GM19372 (cell line): Measurements from ENCODE around the gene CDH3.

Experiments
- ATAC-seq: cut with Tn5 transposase; IDR thresholded peaks from one replicate; pipeline ENCODE4 v1.9.1; 2021; ENCODE audit warnings: mild to moderate bottlenecking, low read depth, moderate library complexity; ENCODE audit not compliant: unreplicated experiment

The CDH3 gene

DNA sequence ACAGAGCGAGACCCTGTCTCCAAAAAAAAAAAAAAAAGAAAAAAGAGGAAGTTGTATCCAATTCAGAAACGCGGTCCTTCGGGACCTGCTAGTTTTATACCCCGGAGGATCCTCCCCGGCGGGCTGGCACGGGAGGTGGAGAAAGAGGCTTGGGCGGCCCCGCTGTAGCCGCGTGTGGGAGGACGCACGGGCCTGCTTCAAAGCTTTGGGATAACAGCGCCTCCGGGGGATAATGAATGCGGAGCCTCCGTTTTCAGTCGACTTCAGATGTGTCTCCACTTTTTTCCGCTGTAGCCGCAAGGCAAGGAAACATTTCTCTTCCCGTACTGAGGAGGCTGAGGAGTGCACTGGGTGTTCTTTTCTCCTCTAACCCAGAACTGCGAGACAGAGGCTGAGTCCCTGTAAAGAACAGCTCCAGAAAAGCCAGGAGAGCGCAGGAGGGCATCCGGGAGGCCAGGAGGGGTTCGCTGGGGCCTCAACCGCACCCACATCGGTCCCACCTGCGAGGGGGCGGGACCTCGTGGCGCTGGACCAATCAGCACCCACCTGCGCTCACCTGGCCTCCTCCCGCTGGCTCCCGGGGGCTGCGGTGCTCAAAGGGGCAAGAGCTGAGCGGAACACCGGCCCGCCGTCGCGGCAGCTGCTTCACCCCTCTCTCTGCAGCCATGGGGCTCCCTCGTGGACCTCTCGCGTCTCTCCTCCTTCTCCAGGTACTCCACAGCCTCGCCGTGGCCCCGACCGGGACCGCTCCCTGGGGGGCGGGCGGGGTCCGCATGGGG, at the start of gene CDH3:
TSS of gene CDH3 (plus strand) at position 596 of the 779 bp plus-strand sequence. CDS start at position 666, 70 bp downstream.
- ATAC-seq: no peak

DNA sequence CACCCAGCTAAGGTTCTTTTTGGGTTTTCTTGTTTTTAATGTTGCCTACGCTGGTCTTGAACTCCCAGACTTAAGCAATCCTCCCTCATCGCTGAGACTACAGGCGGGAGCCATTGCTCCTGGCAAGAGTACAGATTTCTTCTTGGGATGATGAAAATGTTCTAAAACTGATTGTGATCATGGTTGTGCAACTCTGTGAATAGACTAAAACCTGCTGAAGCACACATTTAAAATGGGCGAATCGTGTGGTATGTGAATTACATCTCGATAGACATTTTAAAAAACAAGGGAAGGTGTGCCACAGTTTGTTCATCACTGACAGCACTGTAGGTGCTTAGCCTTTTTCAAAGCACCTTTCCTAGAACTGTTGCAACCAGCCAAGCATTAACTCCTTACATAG, 48.8 kb upstream of the CDH3 start:
- no peak for ATAC-seq

DNA sequence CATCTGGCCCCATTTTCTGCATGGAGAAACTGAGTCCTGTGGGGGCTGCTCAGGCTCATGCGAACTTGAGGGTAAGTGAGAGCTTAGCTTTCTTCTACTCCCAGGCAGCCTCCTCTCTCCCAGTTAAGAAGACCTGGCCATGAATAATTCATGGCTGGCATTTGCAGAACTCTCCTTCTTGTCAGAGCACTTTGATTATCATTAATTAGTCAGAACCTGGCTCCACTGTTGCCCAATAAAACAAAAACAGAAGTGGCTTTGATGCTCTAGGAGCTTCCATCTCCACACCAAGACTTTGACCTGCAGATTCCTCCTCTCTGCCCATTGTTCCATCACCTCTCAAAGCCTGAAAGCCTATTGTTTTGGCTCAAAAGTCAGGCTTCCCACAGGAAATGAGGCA, 45.5 kb upstream of the CDH3 start:
- ATAC-seq: no peak

DNA sequence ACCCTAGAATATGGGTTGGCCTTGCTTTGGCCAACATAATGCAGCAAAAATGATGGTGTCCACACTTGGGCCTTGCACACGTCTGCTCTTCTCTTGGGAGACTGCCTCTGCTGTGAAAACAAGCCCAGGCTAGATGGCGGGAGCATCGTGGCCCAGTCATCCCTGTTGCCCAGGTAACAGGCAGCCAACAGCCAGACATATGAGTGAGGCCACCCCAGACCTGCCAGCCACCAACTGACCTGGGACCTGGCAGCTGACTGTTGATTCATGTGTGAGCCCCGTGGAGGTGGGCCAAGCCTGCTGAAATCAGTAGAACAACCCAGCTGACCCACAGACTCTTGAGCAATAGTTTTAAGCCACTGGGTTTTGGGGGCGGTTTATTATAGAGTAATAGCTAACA, 39.4 kb upstream of the CDH3 start:
- no peak for ATAC-seq

DNA sequence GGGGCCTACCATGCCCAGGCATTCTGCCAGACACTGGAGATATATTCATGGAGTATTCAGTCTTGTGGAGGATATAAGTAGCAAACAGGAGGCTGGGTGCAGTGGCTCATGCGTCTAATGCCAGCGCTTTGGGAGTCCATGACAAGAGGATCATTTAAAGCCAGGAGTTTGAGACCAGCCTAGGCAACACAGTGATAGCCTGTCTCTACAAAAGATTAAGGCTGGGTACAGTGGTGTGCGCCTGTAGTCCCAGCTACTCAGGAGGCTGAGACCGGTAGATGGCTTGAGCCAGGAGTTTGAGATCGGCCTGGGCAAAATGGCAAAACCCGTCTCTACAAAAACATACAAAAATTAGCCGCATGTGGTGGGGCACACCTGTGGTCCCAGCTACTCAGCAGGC, 37.7 kb upstream of the CDH3 start:
- no peak for ATAC-seq

DNA sequence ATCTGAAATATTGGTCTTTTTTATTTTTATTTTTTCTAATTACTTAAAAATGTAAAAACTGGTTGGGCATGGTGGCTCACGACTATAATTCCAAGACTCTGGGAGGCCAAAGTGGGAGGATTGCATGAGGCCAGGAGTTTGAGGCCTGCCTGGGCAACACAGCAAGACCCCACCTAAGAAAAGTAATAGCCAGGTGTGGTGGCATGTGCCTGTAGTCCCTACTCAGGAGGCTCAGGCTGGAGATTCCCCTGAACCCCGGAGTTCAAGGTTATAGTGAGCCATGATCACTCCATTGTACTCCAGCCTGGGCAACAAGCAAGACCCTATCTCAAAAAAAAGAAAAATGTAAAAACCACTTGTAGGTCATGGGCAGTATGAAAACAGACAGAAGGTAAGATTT, 36.8 kb upstream of the CDH3 start:
- no peak for ATAC-seq

DNA sequence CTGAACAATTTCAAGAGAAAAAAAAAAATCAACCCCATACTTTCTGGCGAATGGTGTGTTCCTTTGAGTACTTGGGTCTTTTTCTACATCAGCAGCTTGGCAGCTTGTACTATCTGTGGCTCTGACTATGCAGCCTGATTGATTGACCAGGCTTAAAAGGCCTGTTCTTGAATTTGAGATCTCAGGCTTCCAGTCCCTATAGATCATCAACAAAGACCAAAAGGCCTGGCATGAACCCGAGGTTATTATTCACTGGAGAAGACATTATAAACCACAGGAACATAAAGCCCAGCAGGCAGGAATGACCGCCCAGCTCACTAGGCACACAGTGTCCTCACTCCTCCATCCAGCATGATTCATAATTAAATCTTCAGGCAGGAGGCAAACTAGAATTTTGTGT, 32.1 kb upstream of the CDH3 start:
- ATAC-seq: no peak

DNA sequence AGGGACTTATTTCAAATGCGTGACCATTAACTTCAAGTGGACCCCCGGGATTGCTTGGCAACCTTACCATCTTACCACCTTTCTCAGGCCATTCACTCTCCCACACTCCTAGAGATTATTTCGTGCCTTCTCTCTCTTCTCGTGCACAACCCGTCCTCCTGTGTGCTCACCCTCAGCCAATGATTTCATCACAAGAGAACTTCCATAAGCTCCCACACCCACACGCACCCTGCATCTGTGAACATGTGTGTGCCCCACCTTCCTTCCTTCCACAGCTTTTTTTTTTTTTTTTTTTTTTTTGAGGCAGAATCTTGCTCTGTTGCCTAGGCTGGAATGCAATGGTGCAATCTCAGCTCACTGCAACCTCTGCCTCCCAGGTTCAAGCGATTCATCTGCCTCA, 27.4 kb upstream of the CDH3 start:
- ATAC-seq: no peak

DNA sequence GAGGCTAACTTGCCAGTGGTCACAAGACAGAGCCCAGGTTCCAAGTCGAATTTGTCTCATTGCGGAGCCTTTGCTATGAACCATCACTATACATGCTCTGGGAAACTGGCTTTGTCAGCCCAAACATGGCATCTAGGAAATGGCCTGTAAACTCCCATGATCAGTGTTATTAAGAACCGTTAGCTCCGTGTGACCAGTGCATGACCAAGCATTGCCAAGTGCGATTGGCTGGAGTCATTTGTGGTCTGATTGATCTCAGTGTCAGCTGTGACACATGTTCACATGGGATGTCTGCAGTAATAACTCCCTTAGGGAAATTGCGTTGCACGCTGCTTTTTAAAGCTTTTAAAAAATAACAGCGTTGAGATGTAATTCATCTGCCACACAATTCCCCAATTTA, 18.6 kb upstream of the CDH3 start:
- ATAC-seq: no peak

DNA sequence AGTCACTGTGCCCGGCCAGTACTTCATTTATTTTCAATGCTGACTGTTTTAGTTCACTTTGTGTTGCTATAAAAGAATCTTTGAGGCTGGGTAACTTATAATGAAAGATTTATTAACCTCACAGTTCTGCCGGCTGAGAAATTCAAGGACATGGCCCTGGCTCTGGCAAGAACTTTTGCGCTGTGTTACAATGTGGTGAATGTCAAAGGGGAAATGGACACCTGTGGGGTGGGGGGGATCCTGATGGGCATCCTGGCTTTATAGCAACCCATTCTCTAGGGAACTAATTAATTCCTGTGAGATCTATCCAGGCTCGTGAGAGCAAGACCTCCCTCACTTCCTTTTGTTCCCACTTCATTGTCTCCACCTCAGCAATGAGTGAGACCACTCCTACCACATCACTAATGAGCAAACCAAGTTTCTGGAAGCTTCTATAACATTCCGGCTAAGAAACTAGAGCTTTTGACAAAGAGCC, 17.1 kb upstream of the CDH3 start:
- ATAC-seq: no peak

DNA sequence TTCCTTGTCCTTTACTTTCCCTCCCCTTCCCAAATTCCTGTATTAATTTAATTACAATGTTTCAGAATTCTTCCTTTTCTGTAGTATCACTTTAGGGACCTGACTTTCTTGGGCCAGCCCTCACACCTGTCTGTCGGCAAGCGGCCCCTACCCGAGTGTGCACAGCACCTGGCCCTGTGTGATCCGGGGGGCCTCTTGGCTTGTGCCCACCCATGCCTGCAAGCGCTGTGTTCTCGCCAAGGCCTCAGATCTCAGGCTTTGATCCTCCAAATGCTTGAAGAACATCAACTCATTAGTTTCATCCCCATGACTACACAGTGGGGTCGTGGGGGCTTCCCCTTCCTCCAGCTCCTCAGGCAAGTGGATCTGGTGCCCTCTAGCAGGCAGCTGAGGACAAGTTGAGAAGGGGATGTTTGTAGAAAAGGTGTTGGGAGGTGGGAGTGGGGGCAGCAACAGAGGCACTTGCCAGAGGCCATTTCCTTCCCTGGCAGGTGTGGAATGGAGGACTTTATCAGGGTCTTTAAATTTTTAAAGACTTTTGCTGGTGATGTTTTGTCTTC, 15.7 kb upstream of the CDH3 start:
- no peak for ATAC-seq

DNA sequence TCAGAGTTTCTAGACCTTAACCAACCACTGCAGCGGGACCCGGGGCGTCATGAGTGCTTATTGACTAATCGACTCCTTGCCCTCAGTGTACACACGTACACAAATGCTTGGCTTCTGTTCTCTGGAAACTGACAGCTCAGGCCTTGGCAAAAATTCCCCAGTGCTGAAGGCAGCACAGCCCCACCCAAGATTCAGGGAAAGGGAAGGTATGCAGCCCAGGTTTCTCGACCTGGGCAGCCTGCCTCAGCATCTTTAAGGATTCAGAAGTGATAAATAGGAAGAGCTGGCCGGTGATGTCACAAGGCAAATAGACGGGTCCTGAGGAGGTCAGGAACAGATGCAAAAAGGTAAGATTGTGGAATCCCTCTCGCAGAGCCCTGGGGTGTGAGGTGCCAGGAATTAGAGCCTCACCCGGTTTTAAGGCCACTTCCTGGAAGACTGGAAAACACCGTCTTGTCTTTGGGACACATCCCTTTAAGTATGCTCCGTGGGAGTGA, 9.0 kb upstream of the CDH3 start:
- no peak for ATAC-seq

DNA sequence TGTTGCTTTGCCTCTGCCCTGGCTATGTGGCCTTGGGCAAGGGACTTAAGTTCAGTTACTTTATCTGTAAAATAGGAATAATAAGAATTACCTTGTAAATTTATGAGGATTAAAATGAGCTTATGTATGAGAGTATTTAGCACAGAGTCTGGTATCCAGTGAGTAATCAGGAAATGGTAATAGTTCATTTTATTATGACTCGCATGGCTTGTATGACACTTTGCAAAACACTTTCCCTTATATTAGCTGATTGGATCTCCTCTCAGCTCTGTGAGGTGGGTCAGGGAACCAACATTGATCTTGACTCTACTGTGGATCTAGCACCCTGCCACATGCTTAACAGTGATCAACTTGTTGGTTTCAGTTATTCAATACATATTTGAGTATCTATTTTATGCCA, 8.3 kb upstream of the CDH3 start:
- no peak for ATAC-seq

DNA sequence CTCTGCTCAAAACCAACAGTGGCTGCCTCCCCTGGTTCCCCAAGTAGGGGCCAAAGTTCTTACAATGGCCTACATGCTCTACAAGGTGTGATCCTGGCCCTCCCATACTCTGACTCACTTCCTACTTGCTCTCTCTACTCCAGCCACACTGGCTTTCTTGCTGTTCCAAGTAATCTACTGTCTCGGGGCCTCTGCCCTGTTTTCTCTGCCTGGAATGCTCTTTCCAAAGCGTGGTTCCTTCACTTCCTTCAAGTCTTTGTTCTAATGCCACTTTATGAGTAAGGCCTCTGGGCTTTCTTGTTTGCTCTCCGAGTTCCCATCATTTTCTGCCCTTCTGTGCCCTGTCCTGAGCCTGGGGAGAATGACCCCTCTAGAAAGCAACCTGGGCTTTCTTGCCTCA, 4.1 kb upstream of the CDH3 start:
- no peak for ATAC-seq

DNA sequence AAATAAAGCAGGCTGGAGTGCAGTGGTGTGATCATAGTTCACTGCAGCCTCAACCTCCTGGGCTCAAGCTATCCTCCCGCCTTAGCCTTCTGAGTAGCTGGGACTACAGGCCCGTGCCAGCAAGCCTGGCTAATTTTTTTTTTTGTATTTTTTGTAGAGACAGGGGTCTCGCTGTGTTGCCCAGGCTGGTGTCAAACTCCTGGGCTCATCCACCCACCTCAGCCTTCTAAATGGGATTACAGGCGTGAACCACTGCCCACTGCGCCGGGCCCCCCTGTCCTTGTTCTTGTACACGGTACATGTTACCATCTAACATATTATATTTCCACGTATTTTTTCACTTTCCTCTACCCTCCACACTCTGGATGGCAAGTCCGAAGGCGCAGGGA, 3.1 kb upstream of the CDH3 start:
- no peak for ATAC-seq

DNA sequence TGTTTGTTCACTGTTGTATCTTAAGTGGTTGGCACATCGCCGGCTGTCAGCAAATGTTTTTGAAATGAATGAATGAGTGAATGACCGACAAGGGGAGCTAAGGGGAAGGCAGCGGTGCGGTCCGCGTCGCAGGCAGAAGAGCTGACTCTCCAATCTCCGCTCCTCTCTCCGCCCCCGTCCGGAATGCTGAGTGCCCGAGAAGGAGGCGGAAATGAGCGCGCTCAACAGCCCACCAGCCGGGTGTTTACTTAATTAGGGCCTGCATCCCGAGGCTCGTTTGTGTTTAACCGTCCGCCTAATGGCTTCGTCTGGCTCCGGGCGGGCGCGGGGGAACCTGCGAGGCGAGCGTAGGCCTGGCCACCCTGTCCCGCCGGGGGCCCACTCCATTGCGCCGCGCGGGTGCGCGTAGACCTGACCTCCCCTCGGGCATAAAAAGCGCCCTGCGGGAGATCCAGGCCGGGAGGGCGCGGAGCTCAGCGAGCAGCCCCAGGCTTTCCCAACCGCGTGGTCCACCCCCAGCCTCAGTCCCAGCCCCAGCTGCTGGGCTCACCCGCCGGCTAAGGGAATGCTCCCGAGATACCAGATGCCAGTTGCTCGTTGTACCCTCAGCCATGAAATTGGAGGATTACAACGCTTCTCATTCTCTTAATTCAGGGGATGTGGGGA, 2.5 kb upstream of the CDH3 start:
- no peak for ATAC-seq

DNA sequence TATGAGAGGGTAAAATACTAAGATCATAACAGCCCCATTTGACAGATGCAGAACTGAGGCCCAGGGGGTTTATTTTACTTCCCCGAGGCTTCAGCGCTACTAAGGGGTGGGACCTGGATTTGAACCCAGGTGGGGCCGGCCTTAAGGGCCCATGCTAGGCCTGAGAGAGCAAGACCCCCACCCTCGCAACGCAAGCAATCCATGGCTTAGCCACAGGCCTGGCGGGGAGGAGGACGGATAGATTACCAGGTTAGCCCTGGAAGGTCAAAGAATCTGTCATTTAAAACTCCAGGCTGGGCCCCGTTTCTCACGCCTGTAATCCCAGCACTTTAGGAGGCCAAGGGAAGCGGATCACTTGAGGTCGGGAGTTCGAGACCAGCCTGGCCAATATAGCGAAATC, 1.9 kb upstream of the CDH3 start:
- ATAC-seq: no peak

DNA sequence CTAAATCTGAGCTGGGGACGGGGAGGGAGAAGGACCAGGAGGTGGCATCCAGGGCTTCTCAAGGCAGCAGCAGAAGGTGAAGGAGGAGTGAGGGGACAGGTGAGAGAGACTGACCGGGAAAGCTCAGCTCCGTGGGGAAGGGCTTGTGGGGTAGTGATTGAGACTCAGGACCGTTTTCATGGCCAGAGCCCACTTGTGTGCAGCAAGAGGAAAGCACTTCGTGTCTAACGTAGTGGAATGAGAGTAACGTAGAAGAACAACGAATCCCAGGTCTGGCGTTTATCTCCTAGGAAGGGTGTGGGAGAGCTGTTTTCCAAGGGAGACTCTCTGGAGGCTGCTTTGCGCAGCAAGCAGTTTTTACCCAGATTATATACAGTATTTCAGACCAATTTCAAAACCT, 1.3 kb upstream of the CDH3 start:
- no peak for ATAC-seq

DNA sequence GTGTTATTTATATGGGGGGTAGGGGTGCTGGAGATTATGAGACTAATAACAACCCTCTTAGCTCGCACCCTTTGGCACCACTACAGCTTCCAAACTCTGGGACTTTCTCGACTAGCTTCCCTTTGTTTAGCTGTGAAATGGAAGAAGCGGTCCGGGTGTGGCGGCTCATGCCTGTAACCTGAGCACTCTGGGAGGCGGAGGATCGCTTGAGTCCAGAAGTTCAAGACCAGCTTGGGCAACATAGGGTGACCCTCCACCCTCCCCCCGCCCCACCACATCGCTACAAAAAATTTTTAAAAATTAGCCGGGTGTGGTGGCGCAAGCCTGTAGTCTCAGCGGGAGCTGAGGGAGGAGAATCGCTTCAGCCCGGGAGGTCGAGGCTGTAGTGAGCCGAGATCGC, 814 bp upstream of the CDH3 start:
- ATAC-seq: no peak

DNA sequence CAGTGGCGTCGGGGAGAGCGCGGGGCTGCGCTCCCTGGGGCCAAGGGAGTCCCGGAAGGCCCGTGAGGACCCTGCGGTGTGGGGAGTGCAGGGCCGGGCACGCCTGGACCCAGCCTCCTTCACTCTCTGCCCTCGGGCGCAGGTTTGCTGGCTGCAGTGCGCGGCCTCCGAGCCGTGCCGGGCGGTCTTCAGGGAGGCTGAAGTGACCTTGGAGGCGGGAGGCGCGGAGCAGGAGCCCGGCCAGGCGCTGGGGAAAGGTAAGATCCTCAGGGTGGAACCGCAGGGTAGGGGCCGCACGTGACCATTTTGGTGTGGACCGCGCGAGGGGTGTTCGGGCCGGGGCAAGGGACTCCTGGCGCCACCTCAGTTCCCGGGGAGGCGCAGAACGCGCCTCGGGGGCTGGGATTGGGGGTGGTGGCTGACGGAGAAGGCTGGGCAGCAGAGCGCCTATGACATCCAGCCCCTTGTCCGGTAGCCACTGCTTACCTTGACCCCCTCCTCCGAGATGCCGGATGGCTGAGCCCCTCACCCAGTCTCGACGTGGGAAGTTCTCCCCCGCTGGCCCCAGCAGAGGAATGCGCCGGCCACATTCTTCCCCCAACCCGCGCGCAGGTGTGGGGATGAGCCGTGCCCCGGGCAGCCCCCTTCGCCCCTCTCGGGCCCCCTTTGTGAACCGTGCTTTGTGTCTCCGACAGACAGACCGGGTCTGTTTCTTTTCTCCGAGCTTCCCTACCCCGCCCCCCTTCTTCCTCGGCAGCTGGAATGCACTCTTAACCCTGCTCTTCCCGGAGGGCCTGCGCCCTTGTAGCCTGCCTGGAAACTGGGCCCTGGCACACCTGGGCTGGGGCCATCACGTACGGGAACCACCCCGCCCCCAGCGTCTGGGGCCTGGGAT, 631 bp downstream of the CDH3 start:
- no peak for ATAC-seq
